GM23338 (cell line): ENCODE data around the gene TBC1D30. TPM values are rescaled to one million over a fixed set of nuclear protein-coding genes. Genes with fewer than 3 reads are reported as not detected.

ENCODE experiments used
- ATAC-seq: fragments of 200-7000 bp; cut with Tn5 transposase; 3 replicates; pipeline ENCODE4 v1.9.1; 2020
- DNase-seq: peaks from one replicate; pipeline ENCODE4 v3.0.0-alpha.2; 2015; ENCODE audit warnings: low spot score
- H2AFZ ChIP-seq: fragments of 200-600 bp; sonication (generic); 2 replicates; pipeline ENCODE4 v1.8.0; 2016; ENCODE audit warnings: antibody characterized with exemption, mild to moderate bottlenecking, moderate library complexity
- H3F3A ChIP-seq: fragments of 200-600 bp; sonication (generic); replicated peaks from 2 replicates; pipeline ENCODE4 v1.8.0; 2017; ENCODE audit warnings: antibody characterized with exemption, mixed run types, low read depth
- H3K27ac ChIP-seq: fragments of 200-600 bp; sonication (generic); 2 replicates; pipeline ENCODE4 v1.6.1; 2016; ENCODE audit warnings: low read depth
- H3K27me3 ChIP-seq: fragments of 200-600 bp; sonication (generic); 2 replicates; pipeline ENCODE4 v1.8.0; 2016; ENCODE audit warnings: mild to moderate bottlenecking, mixed run types, moderate library complexity; ENCODE audit not compliant: insufficient read depth
- H3K36me3 ChIP-seq: fragments of 200-600 bp; sonication (generic); 2 replicates; pipeline ENCODE4 v1.8.0; 2016; ENCODE audit warnings: mild to moderate bottlenecking; ENCODE audit not compliant: insufficient read depth
- H3K4me1 ChIP-seq: fragments of 200-600 bp; sonication (generic); 2 replicates; pipeline ENCODE4 v1.8.0; 2016; ENCODE audit warnings: mild to moderate bottlenecking, moderate library complexity; ENCODE audit not compliant: insufficient read depth
- H3K4me2 ChIP-seq: fragments of 200-600 bp; sonication (generic); 2 replicates; pipeline ENCODE4 v1.7.1; 2017; ENCODE audit warnings: mixed run types
- H3K4me3 ChIP-seq: fragments of 200-600 bp; sonication (generic); 2 replicates; pipeline ENCODE4 v1.6.1; 2016; ENCODE audit warnings: mixed run types
- H3K79me2 ChIP-seq: fragments of 200-600 bp; sonication (generic); replicated peaks from 2 replicates; pipeline ENCODE4 v1.8.0; 2017; ENCODE audit warnings: mild to moderate bottlenecking; ENCODE audit not compliant: insufficient read depth
- H3K9me2 ChIP-seq: fragments of 200-600 bp; sonication (generic); 2 replicates; pipeline ENCODE4 v1.8.0; 2017; ENCODE audit not compliant: insufficient read depth
- H4K20me1 ChIP-seq: fragments of 200-600 bp; sonication (generic); replicated peaks from 2 replicates; pipeline ENCODE4 v1.8.0; 2017; ENCODE audit warnings: mild to moderate bottlenecking; ENCODE audit not compliant: insufficient read depth
- H3K27ac Mint-ChIP-seq: 2 replicates; pipeline ENCODE4 v1.8.0; 2020; ENCODE audit warnings: inconsistent platforms, mild to moderate bottlenecking, moderate library complexity, mixed read lengths
- H3K27me3 Mint-ChIP-seq: 3 replicates; pipeline ENCODE4 v1.8.0; 2022; ENCODE audit warnings: low read depth, mild to moderate bottlenecking, moderate library complexity, mixed read lengths, inconsistent platforms; ENCODE audit not compliant: insufficient read depth, poor library complexity
- H3K36me3 Mint-ChIP-seq: 3 replicates; pipeline ENCODE4 v1.8.0; 2021; ENCODE audit warnings: low read depth, mild to moderate bottlenecking, inconsistent platforms, moderate library complexity, mixed read lengths
- H3K4me1 Mint-ChIP-seq: 3 replicates; pipeline ENCODE4 v1.8.0; 2020; ENCODE audit warnings: mild to moderate bottlenecking, inconsistent platforms, mixed read lengths
- H3K4me3 Mint-ChIP-seq: 3 replicates; pipeline ENCODE4 v1.8.0; 2021; ENCODE audit warnings: moderate library complexity, mild to moderate bottlenecking, inconsistent platforms, mixed read lengths
- H3K9me3 Mint-ChIP-seq: 3 replicates; pipeline ENCODE4 v1.8.0; 2020; ENCODE audit warnings: moderate library complexity, mild to moderate bottlenecking, inconsistent platforms, mixed read lengths
- CREB1 ChIP-seq: fragments of 250-450 bp; sonication (Bioruptor Pico); IDR thresholded peaks from 2 replicates; pipeline ENCODE4 v1.5.0; 2020; ENCODE audit warnings: low read depth, mild to moderate bottlenecking, moderate library complexity
- EZH2 ChIP-seq: fragments of 200-600 bp; sonication (generic); IDR thresholded peaks from one replicate; pipeline ENCODE4 v1.8.0; 2017; ENCODE audit warnings: antibody characterized with exemption, mild to moderate bottlenecking, low read depth; ENCODE audit not compliant: unreplicated experiment
- EZH2phosphoT487 ChIP-seq: fragments of 200-600 bp; sonication (generic); IDR thresholded peaks from one replicate; pipeline ENCODE4 v1.8.1; 2018; ENCODE audit warnings: antibody characterized with exemption; ENCODE audit not compliant: unreplicated experiment
- JUNB ChIP-seq: IDR thresholded peaks from one replicate; pipeline ENCODE4 v1.6.1; 2016; ENCODE audit warnings: antibody characterized with exemption; ENCODE audit not compliant: unreplicated experiment
- NANOG ChIP-seq: IDR thresholded peaks from 2 replicates; pipeline ENCODE4 v1.6.1; 2016; ENCODE audit warnings: antibody characterized with exemption, borderline replicate concordance
- POLR2AphosphoS5 ChIP-seq: IDR thresholded peaks from 2 replicates; pipeline ENCODE4 v1.6.1; 2016; ENCODE audit warnings: antibody characterized with exemption, low read depth
- STAT1 ChIP-seq: IDR thresholded peaks from one replicate; pipeline ENCODE4 v1.6.1; 2016; ENCODE audit warnings: antibody characterized with exemption; ENCODE audit not compliant: unreplicated experiment
- ZNF114 ChIP-seq: fragments of 250-450 bp; sonication (Bioruptor Pico); IDR thresholded peaks from 2 replicates; pipeline ENCODE4 v1.5.0; 2020; ENCODE audit warnings: mild to moderate bottlenecking, moderate library complexity
- ZNF331 ChIP-seq: fragments of 250-450 bp; sonication (Bioruptor Pico); IDR thresholded peaks from 2 replicates; pipeline ENCODE4 v1.5.0; 2020; ENCODE audit warnings: low read depth, mild to moderate bottlenecking, moderate library complexity
- polyA plus RNA-seq: library from polyadenylated mRNA; unstranded; fragments of >200 nt; fragmentation: Nextera tagmentation; extraction: Ambion mirVana; gene quantifications from 2 replicates; pipeline ENCODE4 v1.2.1, GENCODE V29; 2016
- total RNA-seq: library from RNA; depleted of rRNA; stranded (reverse); fragments of >200 nt; shearing (Covaris generic); gene quantifications from 2 replicates; pipeline ENCODE4 v1.2.3, GENCODE V29; 2014
- TF ChIP-seq, protein P1 (sequence below): IDR thresholded peaks from 2 replicates; pipeline ENCODE4 v1.6.1; 2016; ENCODE audit warnings: antibody characterized with exemption
- TF ChIP-seq, protein P2 (sequence below): IDR thresholded peaks from one replicate; pipeline ENCODE4 v1.6.1; 2018; ENCODE audit warnings: antibody characterized with exemption; ENCODE audit not compliant: unreplicated experiment
- TF ChIP-seq, protein P3 (sequence below), 2 experiments: fragments of 200-600 bp in 1 of 2; sonication (generic) in 1 of 2; conservative IDR thresholded peaks; 2 replicates each; pipeline versions ENCODE4 v1.5.1 to v1.6.1; 2016 to 2017; ENCODE audit warnings: antibody characterized with exemption in 2 of 2, low read depth in 2 of 2, mild to moderate bottlenecking in 2 of 2, moderate library complexity in 1 of 2
- TF ChIP-seq, protein P4 (sequence below): fragments of 250-450 bp; sonication (Bioruptor Pico); IDR thresholded peaks from 2 replicates; pipeline ENCODE4 v1.5.0; 2020; ENCODE audit warnings: mild to moderate bottlenecking, moderate library complexity

The TBC1D30 gene
- total and polyA plus RNA-seq, 2 experiments from 2014 or later, result 2.9 to 9.6 TPM

DNA sequence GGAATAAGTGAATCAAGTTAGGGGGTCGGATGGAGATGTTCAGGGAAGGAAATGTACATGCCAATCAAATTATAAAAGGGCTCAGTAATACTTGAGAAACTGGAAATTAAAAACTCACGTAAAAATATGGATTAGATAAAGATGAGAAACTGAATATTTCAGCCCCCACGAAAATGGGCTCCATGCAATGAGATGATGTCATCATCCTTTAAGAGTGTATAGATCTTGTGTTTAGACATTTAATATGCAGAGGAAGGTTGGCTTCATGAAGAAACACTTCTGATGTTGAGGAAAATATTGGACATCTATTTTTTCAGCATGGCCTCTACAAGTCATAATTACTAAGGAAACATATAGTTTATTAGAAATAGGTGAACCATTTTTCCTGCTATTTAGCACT, 9.5 kb downstream of the TBC1D30 start:
- Histone ChIP-seq H3K9me2 (no peaks in the 10 kb centered on the region), H3F3A (no peaks in the 10 kb centered on the region), H3K79me2 (no peaks in the 10 kb centered on the region), H3K27me3 (no peaks in the 10 kb centered on the region), H3K4me3 (no peak overlapping the region), H3K36me3 (peaks cover 4% of the 10 kb centered on the region; the same call in 1 of the 2 replicates), H3K27ac (no peak overlapping the region), H4K20me1 (no peaks in the 10 kb centered on the region), H3K4me1 (no peaks in the 10 kb centered on the region), H2AFZ (no peak overlapping the region), H3K4me2 (no peak overlapping the region)
- DNase-seq (no peak), ATAC-seq (no peak)
- H3K9me3 Mint-ChIP-seq, result peaks cover 3% of the 10 kb centered on the region; the same call in 1 of the 3 replicates
- H3K27me3 Mint-ChIP-seq, result no peaks in the 10 kb centered on the region
- H3K36me3 Mint-ChIP-seq, result peaks cover 8% of the 10 kb centered on the region; the same call in 1 of the 3 replicates
- H3K4me1 Mint-ChIP-seq, result peaks cover 5% of the 10 kb centered on the region; the same call in 2 of the 3 replicates
- H3K27ac Mint-ChIP-seq, result no peak overlapping the region
- H3K4me3 Mint-ChIP-seq, result no peak overlapping the region
- TF ChIP-seq, protein P1, sequence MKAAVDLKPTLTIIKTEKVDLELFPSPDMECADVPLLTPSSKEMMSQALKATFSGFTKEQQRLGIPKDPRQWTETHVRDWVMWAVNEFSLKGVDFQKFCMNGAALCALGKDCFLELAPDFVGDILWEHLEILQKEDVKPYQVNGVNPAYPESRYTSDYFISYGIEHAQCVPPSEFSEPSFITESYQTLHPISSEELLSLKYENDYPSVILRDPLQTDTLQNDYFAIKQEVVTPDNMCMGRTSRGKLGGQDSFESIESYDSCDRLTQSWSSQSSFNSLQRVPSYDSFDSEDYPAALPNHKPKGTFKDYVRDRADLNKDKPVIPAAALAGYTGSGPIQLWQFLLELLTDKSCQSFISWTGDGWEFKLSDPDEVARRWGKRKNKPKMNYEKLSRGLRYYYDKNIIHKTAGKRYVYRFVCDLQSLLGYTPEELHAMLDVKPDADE, result no peak
- TF ChIP-seq POLR2AphosphoS5 (no peak), EZH2phosphoT487 (no peak), ZNF331 (CRISPR knock-in tag) (no peak), JUNB (no peak), NANOG (no peak), CREB1 (CRISPR knock-in tag) (no peak), EZH2 (no peak), STAT1 (no peak), ZNF114 (CRISPR knock-in tag) (no peak)
- TF ChIP-seq, protein P2, sequence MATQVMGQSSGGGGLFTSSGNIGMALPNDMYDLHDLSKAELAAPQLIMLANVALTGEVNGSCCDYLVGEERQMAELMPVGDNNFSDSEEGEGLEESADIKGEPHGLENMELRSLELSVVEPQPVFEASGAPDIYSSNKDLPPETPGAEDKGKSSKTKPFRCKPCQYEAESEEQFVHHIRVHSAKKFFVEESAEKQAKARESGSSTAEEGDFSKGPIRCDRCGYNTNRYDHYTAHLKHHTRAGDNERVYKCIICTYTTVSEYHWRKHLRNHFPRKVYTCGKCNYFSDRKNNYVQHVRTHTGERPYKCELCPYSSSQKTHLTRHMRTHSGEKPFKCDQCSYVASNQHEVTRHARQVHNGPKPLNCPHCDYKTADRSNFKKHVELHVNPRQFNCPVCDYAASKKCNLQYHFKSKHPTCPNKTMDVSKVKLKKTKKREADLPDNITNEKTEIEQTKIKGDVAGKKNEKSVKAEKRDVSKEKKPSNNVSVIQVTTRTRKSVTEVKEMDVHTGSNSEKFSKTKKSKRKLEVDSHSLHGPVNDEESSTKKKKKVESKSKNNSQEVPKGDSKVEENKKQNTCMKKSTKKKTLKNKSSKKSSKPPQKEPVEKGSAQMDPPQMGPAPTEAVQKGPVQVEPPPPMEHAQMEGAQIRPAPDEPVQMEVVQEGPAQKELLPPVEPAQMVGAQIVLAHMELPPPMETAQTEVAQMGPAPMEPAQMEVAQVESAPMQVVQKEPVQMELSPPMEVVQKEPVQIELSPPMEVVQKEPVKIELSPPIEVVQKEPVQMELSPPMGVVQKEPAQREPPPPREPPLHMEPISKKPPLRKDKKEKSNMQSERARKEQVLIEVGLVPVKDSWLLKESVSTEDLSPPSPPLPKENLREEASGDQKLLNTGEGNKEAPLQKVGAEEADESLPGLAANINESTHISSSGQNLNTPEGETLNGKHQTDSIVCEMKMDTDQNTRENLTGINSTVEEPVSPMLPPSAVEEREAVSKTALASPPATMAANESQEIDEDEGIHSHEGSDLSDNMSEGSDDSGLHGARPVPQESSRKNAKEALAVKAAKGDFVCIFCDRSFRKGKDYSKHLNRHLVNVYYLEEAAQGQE, result no peak
- TF ChIP-seq, protein P3, sequence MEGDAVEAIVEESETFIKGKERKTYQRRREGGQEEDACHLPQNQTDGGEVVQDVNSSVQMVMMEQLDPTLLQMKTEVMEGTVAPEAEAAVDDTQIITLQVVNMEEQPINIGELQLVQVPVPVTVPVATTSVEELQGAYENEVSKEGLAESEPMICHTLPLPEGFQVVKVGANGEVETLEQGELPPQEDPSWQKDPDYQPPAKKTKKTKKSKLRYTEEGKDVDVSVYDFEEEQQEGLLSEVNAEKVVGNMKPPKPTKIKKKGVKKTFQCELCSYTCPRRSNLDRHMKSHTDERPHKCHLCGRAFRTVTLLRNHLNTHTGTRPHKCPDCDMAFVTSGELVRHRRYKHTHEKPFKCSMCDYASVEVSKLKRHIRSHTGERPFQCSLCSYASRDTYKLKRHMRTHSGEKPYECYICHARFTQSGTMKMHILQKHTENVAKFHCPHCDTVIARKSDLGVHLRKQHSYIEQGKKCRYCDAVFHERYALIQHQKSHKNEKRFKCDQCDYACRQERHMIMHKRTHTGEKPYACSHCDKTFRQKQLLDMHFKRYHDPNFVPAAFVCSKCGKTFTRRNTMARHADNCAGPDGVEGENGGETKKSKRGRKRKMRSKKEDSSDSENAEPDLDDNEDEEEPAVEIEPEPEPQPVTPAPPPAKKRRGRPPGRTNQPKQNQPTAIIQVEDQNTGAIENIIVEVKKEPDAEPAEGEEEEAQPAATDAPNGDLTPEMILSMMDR (conservative IDR thresholded peaks at IDR 0.05; ENCODE audit: low read depth in 2 of 2), result no peak
- TF ChIP-seq, protein P4, sequence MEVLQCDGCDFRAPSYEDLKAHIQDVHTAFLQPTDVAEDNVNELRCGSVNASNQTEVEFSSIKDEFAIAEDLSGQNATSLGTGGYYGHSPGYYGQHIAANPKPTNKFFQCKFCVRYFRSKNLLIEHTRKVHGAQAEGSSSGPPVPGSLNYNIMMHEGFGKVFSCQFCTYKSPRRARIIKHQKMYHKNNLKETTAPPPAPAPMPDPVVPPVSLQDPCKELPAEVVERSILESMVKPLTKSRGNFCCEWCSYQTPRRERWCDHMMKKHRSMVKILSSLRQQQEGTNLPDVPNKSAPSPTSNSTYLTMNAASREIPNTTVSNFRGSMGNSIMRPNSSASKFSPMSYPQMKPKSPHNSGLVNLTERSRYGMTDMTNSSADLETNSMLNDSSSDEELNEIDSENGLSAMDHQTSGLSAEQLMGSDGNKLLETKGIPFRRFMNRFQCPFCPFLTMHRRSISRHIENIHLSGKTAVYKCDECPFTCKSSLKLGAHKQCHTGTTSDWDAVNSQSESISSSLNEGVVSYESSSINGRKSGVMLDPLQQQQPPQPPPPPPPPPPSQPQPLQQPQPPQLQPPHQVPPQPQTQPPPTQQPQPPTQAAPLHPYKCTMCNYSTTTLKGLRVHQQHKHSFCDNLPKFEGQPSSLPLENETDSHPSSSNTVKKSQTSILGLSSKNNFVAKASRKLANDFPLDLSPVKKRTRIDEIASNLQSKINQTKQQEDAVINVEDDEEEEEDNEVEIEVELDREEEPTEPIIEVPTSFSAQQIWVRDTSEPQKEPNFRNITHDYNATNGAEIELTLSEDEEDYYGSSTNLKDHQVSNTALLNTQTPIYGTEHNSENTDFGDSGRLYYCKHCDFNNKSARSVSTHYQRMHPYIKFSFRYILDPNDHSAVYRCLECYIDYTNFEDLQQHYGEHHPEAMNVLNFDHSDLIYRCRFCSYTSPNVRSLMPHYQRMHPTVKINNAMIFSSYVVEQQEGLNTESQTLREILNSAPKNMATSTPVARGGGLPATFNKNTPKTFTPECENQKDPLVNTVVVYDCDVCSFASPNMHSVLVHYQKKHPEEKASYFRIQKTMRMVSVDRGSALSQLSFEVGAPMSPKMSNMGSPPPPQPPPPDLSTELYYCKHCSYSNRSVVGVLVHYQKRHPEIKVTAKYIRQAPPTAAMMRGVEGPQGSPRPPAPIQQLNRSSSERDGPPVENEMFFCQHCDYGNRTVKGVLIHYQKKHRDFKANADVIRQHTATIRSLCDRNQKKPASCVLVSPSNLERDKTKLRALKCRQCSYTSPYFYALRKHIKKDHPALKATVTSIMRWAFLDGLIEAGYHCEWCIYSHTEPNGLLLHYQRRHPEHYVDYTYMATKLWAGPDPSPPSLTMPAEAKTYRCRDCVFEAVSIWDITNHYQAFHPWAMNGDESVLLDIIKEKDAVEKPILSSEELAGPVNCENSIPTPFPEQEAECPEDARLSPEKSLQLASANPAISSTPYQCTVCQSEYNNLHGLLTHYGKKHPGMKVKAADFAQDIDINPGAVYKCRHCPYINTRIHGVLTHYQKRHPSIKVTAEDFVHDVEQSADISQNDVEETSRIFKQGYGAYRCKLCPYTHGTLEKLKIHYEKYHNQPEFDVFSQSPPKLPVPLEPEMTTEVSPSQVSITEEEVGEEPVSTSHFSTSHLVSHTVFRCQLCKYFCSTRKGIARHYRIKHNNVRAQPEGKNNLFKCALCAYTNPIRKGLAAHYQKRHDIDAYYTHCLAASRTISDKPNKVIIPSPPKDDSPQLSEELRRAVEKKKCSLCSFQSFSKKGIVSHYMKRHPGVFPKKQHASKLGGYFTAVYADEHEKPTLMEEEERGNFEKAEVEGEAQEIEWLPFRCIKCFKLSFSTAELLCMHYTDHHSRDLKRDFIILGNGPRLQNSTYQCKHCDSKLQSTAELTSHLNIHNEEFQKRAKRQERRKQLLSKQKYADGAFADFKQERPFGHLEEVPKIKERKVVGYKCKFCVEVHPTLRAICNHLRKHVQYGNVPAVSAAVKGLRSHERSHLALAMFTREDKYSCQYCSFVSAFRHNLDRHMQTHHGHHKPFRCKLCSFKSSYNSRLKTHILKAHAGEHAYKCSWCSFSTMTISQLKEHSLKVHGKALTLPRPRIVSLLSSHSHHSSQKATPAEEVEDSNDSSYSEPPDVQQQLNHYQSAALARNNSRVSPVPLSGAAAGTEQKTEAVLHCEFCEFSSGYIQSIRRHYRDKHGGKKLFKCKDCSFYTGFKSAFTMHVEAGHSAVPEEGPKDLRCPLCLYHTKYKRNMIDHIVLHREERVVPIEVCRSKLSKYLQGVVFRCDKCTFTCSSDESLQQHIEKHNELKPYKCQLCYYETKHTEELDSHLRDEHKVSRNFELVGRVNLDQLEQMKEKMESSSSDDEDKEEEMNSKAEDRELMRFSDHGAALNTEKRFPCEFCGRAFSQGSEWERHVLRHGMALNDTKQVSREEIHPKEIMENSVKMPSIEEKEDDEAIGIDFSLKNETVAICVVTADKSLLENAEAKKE (CRISPR knock-in tag), result no peak
